ENCODE results near the gene PAPSS1. TPM values are rescaled to one million over a fixed set of nuclear protein-coding genes. Genes with fewer than 3 reads are reported as not detected.

Gene PAPSS1
- polyA plus RNA-seq, 3 donors from 2014 or later: 24.1 to 61.9 (median 29.9) TPM

DNA sequence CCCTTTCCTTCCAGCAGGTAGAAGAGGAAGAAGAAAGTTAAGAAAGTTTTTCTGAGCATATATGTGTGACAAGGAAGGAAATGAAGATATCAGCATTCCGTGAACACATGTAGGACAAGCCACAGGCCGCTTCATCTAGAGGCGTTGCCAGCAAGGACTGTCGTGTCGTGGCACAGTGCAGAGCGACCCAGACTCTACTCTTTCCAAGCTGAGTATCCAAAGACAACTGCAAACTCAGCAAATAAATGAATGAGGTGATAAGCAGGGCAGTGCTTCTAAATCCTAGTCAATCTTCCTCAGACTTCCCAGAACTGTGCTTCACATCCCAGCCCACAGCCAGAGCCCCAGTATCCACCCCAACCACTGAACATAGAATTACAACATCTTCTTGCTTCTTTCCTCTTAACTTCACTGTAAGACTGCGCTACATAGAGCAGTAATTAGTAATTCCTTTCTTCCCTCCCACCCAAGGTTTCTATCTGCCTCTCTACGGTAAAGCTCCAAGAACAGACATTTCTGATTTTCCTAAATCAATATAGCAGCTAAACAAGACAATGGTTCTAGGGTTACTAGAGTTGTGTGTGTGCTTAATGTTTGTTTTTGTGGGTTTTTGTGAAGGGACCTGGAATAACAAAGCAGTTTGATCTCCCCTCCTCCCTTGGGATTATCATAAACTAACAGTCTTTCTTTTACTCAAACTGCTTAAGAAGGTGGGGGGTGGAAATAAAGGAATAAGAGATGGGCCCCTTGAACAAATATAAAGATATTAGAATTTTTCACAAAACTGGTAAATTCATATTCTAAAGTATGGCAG is 71.6 kb downstream of the PAPSS1 start:
- DNase-seq: no peak
- peaks cover 11 to 48% (median 45%) of the 10 kb centered on the region in 3 donors for H3K36me3 Mint-ChIP-seq
- peaks cover 0 to 1% of the 10 kb centered on the region in 2 donors for H3K4me1 Mint-ChIP-seq
- H3K9me3 Mint-ChIP-seq: no peaks in the 10 kb centered on the region
- H3K27ac Mint-ChIP-seq: no peak overlapping the region
- H3K27me3 Mint-ChIP-seq (ENCODE audit: low read depth in 3 of 3): no peaks in the 10 kb centered on the region
- H3K4me3 Mint-ChIP-seq: no peak overlapping the region

DNA sequence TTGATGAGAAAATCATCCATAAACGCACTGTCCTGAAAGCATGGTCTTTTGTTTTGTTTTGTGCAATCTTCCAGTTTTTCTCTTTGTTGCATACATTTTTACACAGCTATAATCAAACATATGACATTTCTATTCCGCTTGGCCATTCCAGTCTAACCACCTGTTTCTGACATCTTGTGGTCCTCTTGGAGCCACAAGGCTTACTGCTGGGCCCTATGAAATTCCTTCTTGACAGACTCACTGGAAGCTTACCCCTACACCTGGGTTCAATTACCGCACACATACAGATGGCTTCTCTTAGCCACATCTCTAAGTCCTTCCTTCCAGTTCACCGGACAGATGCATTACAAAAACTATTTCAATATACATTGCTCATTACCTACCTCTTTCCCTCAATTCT is 72.4 kb downstream of the PAPSS1 start:
- Mint-ChIP-seq H3K27me3 (ENCODE audit: low read depth in 3 of 3) (no peaks in the 10 kb centered on the region), H3K27ac (no peak overlapping the region), H3K9me3 (no peaks in the 10 kb centered on the region), H3K4me1 (peaks cover 0 to 1% of the 10 kb centered on the region in 2 donors), H3K4me3 (no peak overlapping the region), H3K36me3 (peaks cover 8 to 51% (median 48%) of the 10 kb centered on the region in 3 donors)
- DNase-seq: no peak

DNA sequence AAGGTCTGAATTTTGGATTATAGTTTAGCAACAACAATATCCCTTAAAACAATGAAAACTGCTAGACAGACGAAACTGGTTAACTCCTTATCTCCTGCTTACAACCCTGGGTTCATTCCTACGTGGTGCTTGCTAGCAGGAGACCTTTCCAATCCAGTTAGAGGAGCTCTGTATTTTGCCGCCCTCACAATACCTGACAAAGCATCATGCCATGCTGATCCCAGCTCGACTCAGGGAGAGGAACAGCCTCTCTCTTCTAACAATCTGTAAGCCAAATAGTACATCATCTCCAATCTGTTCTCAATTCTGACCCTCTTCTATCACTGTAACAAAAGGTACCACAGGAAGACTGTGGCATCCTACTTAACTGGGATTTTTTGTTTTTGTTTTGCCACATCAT is 74.4 kb downstream of the PAPSS1 start:
- H3K9me3 Mint-ChIP-seq: no peaks in the 10 kb centered on the region
- no peaks in the 10 kb centered on the region for H3K27me3 Mint-ChIP-seq (ENCODE audit: low read depth in 3 of 3)
- no peak for DNase-seq
- no peak overlapping the region for H3K4me3 Mint-ChIP-seq
- H3K36me3 Mint-ChIP-seq: peaks cover 8 to 41% (median 39%) of the 10 kb centered on the region in 3 donors
- no peak overlapping the region for H3K27ac Mint-ChIP-seq
- peaks cover 0 to 1% of the 10 kb centered on the region in 2 donors for H3K4me1 Mint-ChIP-seq

DNA sequence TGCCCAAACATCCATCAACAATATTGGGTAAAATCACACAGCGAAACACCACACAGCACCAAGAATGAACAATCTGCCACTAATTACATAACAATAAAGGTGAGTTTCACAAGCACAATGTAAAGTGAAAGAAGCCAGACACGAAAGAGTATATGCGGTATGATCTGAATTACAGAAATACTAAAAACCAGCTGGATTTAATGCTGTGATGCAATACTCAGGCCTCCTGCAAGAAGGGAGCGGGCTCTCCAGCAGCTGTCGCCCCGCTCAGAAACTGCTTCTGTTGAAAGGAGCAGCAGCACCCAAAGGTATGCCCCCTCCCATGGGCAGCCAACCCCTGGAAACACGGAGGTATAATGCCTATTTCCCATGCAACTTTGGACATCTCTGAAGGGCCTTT is 77.0 kb downstream of the PAPSS1 start:
- no peaks in the 10 kb centered on the region for H3K27me3 Mint-ChIP-seq (ENCODE audit: low read depth in 3 of 3)
- H3K4me3 Mint-ChIP-seq: no peak overlapping the region
- H3K4me1 Mint-ChIP-seq: peaks cover 0 to 1% of the 10 kb centered on the region in 2 donors
- H3K36me3 Mint-ChIP-seq: peaks cover 8 to 30% (median 25%) of the 10 kb centered on the region in 3 donors
- no peak overlapping the region for H3K27ac Mint-ChIP-seq
- no peak for DNase-seq
- H3K9me3 Mint-ChIP-seq: no peaks in the 10 kb centered on the region

DNA sequence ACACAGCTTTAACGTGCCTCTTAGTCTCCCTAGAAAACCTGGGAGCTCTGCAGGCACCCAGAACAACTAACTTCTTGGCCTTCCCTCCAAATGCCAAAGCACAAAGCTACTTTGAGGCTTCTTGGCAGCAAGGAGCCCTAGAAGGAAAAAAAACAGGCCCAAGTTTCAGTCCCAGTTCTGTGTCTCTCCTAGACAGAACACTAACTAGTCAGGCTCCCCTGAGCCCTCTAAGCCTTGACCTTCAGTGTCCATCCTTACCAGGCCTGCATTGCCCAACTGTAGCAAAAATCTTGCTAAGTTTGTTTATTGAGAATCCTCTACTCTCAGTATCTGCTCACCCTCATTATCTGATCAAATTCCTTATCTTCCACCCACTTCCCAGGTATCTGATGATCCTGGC is 79.2 kb downstream of the PAPSS1 start:
- Mint-ChIP-seq H3K27me3 (ENCODE audit: low read depth in 3 of 3) (no peaks in the 10 kb centered on the region), H3K9me3 (no peaks in the 10 kb centered on the region), H3K4me3 (no peak overlapping the region), H3K27ac (peak overlapping the region in 1 of 6 donors; percentile 4), H3K36me3 (peaks cover 11 to 22% (median 21%) of the 10 kb centered on the region in 3 donors), H3K4me1 (no peaks in the 10 kb centered on the region)
- no peak for DNase-seq

DNA sequence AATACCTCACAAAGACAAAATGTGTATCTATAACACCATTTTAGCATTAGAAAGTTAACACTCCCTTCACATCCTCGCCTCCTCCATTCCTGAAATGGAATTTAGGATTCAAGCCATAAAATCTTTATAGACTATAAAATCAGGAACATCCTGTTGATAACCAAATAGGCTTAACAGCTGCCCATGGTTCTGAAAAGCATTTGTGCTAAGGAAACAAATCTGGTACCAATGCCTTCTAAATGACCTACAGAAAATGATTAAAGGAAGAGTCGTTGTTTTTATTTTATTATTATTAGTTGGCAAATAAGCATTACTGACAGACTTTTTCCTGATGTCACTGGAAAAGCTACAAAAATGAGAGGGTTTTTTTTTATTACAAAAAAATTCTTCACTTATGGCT is 79.8 kb downstream of the PAPSS1 start:
- H3K9me3 Mint-ChIP-seq: no peaks in the 10 kb centered on the region

DNA sequence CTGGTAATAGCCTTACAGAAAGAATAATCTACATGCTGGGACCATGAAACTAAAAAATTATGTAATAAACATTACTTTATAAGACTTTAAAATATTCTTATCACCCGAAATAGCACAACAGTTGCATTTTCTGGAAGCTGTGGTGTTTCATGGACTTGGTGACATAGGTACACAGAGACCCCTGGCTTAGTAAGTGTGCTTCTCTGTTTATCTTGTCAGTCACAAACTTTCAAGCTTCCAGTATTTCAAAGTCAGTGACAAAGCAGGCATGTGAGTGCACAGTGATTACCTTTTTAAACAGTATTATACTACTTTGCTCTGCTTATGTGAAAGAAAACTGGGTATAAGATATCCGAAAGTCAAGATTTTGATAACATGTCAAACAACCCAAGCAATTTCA is 84.3 kb downstream of the PAPSS1 start:
- Mint-ChIP-seq H3K4me1 (no peaks in the 10 kb centered on the region), H3K4me3 (no peak overlapping the region), H3K27me3 (ENCODE audit: low read depth in 3 of 3) (no peaks in the 10 kb centered on the region), H3K27ac (no peak overlapping the region), H3K9me3 (no peaks in the 10 kb centered on the region), H3K36me3 (peaks cover 3 to 13% (median 7%) of the 10 kb centered on the region in 3 donors)
- DNase-seq: no peak

More for the DNA sequence above, 79.8 kb downstream of the PAPSS1 start:
- Mint-ChIP-seq H3K4me1 (no peaks in the 10 kb centered on the region), H3K36me3 (peaks cover 11 to 22% (median 18%) of the 10 kb centered on the region in 3 donors), H3K27me3 (ENCODE audit: low read depth in 3 of 3) (no peaks in the 10 kb centered on the region), H3K4me3 (no peak overlapping the region), H3K27ac (no peak overlapping the region)
- DNase-seq: no peak

DNA sequence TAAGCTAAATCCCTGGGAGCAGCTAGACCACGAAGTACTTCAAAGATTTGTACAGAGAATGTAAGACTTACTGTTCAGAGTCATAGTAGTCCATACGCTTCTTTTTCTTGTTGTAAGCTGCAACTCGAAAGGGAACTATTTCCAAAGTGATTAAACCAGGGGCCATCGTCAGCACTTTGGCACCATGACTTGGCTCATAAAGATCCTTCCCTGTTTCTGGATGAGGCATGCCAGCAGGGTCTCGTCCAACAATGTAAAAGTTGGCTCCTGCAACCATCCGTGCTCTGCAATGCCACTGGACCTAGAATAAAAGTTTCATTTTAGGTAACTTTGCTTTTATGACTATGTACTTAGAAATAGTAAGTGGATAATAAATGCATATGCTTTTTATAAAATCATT is 88.5 kb downstream of the PAPSS1 start:
- H3K4me3 Mint-ChIP-seq: no peak overlapping the region
- H3K4me1 Mint-ChIP-seq: no peaks in the 10 kb centered on the region
- DNase-seq: no peak
- H3K27ac Mint-ChIP-seq: no peak overlapping the region
- H3K9me3 Mint-ChIP-seq: no peaks in the 10 kb centered on the region
- H3K27me3 Mint-ChIP-seq (ENCODE audit: low read depth in 3 of 3): no peaks in the 10 kb centered on the region
- peaks cover 13 to 29% (median 19%) of the 10 kb centered on the region in 3 donors for H3K36me3 Mint-ChIP-seq

DNA sequence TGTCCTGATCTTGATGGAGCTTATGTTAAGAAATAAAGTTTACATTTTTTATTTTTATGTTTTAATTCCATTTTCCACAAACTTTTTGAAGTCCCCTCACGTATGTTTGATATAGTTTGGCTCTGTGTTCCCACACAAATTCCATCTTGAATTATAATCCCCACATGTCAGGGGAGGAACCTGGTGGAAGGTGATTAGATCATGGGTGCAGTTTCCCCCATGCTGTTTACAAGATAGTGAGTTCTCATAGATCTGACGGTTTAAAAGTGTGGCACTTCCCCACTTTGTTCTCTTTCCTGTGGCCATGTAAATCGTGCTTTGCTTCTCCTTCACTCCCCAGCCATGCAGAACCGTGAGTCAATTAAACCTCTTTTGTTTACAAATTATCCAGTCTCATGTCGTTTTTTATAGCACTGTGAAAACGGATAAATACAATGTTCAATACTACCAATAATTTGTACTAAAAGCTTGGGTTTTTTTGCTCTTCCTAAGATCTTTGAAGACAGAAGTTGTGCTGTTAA is 89.8 kb downstream of the PAPSS1 start:
- DNase-seq: no peak
- H3K27ac Mint-ChIP-seq: no peak overlapping the region
- H3K4me3 Mint-ChIP-seq: no peak overlapping the region
- no peaks in the 10 kb centered on the region for H3K27me3 Mint-ChIP-seq (ENCODE audit: low read depth in 3 of 3)
- H3K36me3 Mint-ChIP-seq: peaks cover 11 to 29% (median 18%) of the 10 kb centered on the region in 3 donors
- no peaks in the 10 kb centered on the region for H3K9me3 Mint-ChIP-seq
- no peaks in the 10 kb centered on the region for H3K4me1 Mint-ChIP-seq

DNA sequence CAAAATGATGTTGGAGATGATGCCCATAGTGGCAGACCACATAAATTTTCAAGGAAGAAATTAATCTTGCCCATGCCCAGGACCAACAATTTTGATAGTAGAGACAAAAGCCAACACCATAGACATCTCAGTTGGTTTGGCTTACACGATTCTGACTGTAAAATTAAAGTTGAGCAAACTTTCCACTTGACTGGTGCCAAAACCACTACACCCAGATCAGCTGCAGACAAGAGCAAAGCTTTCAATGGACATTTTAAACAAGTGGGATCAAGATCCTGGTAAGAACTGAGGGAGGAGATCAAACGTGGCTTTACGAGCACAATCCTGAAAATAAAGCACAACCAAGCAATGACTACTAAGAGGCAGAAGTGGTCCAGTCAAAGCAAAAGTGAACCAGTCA is 90.7 kb downstream of the PAPSS1 start:
- no peak overlapping the region for H3K27ac Mint-ChIP-seq
- no peaks in the 10 kb centered on the region for H3K27me3 Mint-ChIP-seq (ENCODE audit: low read depth in 3 of 3)
- no peak for DNase-seq
- no peak overlapping the region for H3K4me3 Mint-ChIP-seq
- no peaks in the 10 kb centered on the region for H3K9me3 Mint-ChIP-seq
- peaks cover 13 to 29% (median 25%) of the 10 kb centered on the region in 3 donors for H3K36me3 Mint-ChIP-seq
- no peaks in the 10 kb centered on the region for H3K4me1 Mint-ChIP-seq

DNA sequence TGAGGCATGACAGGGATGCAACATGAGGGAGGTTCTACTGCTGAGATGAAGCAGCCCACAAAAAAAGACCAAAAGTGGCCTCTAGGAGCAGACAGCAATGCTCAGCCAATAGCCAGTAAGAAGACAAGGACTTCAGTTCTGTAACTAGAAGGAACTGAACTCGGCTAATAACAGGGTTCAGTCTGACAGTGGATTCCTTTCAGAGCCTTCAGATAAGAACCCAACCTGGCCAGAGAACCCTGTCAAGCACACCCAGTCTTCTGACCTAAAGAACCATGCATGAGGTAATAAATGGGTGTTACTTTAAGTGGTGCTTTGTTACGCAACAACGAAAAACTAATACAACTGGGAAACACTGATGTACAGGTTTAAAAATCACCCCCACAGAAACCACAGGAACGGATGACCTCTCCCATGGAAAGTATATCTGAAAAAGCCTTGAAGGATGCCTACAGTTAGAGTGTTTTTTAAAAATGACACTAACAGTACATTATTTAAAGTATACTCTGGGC is 94.6 kb downstream of the PAPSS1 start:
- no peak overlapping the region for H3K27ac Mint-ChIP-seq
- H3K36me3 Mint-ChIP-seq: peaks cover 19 to 37% (median 29%) of the 10 kb centered on the region in 3 donors
- H3K9me3 Mint-ChIP-seq: peaks cover 0 to 6% (median 2%) of the 10 kb centered on the region in 6 donors
- H3K4me1 Mint-ChIP-seq: no peaks in the 10 kb centered on the region
- no peak overlapping the region for H3K4me3 Mint-ChIP-seq
- DNase-seq: no peak
- peaks cover 0 to 2% (median 0%) of the 10 kb centered on the region in 3 donors for H3K27me3 Mint-ChIP-seq (ENCODE audit: low read depth in 3 of 3)

DNA sequence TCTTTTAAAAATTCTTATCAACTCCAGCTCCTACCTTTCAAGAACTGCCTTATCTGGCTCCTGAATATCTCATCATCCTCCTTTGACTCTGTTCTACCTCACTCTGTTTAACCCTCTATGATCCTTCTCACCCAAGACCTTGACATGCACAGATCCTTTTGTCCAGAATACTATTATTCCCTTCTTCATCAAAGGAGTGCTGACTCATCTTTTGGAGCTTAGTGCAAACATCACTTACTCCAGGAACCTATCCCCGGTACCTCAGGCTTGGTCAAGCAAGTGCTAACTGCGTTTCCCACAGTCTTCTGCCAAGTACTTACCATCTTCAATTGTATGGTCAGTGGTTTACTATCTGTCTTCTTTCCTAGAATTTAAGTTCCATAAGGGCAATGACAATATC is 96.0 kb downstream of the PAPSS1 start:
- H3K4me3 Mint-ChIP-seq: no peak overlapping the region
- peaks cover 0 to 2% (median 0%) of the 10 kb centered on the region in 3 donors for H3K27me3 Mint-ChIP-seq (ENCODE audit: low read depth in 3 of 3)
- H3K36me3 Mint-ChIP-seq: peaks cover 15 to 26% (median 20%) of the 10 kb centered on the region in 3 donors
- no peaks in the 10 kb centered on the region for H3K4me1 Mint-ChIP-seq
- peaks cover 0 to 6% (median 2%) of the 10 kb centered on the region in 6 donors for H3K9me3 Mint-ChIP-seq
- DNase-seq: no peak
- no peak overlapping the region for H3K27ac Mint-ChIP-seq

DNA sequence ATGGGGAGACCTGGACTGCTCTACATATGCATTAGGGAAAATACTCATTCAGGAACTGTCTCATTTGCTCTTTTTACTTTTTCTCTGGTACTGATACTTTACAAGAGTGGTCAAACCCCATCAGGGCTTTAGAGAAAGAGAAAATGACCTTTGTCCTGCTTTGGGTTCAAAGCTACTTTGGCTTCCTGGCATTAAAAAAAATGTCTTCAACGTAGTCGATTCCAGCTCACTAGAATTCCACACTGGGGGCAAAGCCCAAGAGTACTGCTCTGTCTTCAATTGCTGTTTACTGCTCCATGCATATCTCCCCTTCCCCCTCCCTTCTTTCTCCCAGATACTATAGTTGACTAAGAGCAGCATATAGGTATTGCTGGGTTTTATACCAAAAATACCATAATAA is 98.0 kb downstream of the PAPSS1 start:
- no peak for DNase-seq
- Mint-ChIP-seq H3K9me3 (peaks cover 0 to 11% (median 2%) of the 10 kb centered on the region in 6 donors), H3K27me3 (ENCODE audit: low read depth in 3 of 3) (peaks cover 0 to 2% (median 0%) of the 10 kb centered on the region in 3 donors), H3K4me3 (no peak overlapping the region), H3K36me3 (peaks cover 15 to 34% (median 21%) of the 10 kb centered on the region in 3 donors), H3K27ac (no peak overlapping the region), H3K4me1 (peaks cover 2 to 5% of the 10 kb centered on the region in 2 donors)

DNA sequence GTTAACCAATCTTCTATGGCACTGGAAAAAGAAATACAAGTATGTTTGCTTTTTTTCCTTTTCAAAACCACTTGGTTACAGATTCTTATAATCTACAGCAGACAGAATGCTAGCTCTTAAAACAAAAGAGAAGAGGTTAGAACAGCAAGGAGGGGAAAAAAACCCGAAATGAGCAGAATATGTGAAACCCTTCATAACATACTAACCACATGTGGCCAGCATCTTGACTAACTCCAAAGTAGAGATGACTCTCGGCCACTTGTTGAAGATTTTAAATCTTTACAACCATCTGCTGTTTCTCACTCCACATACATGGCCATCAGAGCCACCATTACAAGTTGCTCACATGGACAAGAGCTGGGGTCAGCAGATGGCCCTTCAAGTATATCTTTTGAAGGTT is 100.3 kb downstream of the PAPSS1 start:
- Mint-ChIP-seq H3K36me3 (peaks cover 19 to 32% (median 32%) of the 10 kb centered on the region in 3 donors), H3K27ac (no peak overlapping the region)

More for the DNA sequence above, 100.3 kb downstream of the PAPSS1 start:
- Mint-ChIP-seq H3K9me3 (peaks cover 0 to 13% (median 2%) of the 10 kb centered on the region in 6 donors), H3K4me1 (peaks cover 4 to 8% of the 10 kb centered on the region in 2 donors), H3K27me3 (ENCODE audit: low read depth in 3 of 3) (peaks cover 0 to 4% (median 0%) of the 10 kb centered on the region in 3 donors), H3K4me3 (no peak overlapping the region)
- DNase-seq: no peak
